ENCODE measurements around the gene C16orf74.

Gene C16orf74

DNA sequence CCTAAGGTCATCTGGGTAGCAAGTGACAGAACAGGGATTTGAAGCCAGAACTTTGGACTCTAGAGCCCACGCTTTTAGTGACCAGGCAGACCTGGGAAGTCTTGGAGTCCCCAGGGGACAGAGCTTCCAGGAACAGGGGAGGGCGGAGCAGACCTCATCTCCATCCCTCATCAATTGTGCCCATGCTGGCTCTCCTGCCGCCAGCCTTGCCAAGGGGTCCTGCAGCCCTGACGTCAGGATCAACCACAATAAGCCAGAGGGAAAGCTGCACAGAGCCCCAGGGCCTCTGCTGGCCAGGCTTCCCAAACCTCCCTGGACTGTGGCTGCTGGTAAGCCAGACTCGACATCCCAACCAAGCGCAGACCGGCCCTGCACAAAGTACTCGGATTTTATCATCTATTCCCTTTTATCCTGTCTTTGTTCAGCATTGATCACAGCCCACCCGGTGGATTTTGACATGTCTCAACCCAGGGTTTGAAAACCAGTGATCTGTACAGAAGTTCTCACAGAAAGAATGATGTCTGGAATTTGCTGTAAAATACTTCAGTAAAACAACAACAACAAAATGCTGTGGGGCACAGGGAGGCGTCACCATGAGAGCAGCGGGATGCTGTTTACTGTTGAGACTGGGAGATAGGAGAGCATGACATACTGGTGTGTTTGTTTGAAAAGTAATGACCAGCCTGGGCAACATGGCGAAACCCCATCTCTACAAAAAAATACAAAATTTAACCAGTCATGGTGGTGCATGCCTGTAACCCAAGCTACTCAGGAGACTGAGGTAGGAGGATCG is 11.8 kb downstream of the C16orf74 start:
- no peak for DNase-seq

DNA sequence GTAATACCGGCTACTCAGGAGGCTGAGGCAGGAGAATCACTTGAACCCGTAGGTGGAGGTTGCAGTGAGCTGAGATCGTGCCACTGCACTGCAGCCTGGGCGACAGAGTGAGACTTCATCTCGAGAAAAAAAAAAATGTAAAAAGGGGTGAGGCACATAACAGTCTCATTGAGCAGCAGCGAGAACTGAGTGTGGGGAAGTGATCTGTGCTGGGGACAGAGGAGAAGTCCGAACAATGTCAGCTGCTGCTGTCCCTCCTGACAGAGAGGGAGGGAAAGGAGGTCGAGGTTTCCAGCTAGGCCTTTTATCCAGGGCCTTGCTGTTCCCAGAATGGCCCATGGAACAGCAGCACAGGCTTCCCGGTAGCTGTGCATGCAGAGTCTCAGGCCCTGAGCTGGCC is 14.0 kb downstream of the C16orf74 start:
- no peak for DNase-seq

DNA sequence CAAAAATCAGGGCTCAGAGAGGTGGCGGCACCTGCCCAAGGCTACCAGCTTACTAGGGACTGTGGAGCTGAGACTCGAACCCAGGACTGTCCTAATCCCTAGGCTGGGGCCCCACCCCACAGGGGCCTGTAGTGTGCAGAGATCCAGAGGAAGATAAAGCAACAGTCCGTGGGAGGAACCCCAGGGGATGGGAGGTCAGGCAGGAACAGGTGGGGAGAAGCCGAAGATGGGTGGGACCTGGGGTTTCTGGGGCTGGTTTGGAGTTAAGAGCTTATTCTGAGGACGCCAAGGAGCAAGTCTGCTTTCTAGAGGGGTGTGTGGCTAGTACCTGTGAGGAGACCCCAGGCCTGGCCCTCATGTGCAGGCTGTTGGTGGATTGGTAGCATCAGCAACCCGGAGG is 14.9 kb downstream of the C16orf74 start:
- DNase-seq = no peak

DNA sequence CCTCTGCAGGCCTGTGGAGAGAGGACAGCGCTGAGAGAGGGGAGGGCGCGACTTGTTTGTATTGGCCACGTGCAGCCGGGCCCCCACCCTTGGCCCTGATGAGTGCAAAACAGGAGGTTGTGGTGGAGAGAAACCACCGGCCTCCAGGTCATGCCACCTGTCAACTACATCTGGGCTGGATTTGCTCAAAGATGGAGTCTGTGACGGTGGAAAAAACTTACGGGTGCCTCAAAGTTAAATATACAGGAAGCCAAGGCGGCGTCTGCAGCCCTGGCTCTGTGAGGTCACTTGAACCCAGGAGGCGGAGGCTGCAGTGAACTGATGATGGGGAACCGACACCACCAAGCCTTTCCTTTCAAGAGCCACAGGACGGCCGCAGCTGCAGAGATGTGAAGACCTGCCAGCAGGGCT is 15.7 kb downstream of the C16orf74 start:
- DNase-seq = peak; percentile 67

DNA sequence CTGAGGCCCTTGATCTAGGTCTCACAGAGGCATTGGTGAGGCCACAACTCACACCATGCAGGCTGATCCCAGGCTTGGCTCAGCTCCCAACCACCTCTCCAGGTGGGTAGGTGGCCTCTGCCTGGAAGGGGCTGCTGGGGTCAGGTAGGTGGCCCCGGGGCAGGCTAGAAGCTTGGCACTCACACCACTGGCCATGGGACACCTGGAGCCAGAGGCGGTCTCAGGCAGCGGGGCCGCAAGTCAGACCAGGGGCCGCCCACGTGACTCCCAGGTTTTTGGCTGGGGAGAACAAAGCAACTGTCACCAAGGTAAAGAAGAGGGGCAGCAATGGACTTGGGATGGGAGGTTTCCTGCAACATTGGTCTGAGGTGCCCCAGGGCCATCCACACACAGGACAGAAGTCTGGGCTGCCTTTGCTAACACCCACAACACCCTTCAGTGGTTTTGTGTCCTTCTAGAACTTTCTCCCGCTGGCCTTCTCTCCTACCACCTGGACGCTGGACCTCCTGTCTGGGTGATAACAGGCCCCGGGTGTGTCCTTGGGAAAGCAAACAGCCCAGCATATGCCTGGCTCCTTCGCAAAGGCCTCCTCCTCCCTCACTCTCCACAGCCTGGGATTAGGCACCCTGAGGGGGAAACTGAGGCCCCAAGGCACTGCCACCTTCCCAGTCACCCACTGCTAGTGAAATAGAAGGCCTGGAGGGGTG is 16.4 kb downstream of the C16orf74 start:
- DNase-seq = no peak

DNA sequence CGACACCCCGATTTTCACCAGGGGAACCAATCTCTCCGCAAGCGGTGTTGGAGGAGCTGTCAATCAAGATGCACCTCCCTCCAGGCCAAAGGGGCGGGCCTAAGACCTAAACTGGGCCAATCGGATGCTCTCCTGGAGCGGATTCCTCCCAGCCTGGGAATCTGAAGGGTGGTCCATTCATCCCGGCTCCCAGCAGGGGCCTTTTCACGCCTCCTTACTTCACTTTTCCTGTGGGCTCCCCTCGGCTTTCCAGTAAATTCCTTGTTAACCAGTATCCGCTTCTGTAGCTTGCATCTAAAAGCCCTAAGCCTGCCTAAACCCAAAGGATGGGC is 17.1 kb downstream of the C16orf74 start:
- DNase-seq = no peak

DNA sequence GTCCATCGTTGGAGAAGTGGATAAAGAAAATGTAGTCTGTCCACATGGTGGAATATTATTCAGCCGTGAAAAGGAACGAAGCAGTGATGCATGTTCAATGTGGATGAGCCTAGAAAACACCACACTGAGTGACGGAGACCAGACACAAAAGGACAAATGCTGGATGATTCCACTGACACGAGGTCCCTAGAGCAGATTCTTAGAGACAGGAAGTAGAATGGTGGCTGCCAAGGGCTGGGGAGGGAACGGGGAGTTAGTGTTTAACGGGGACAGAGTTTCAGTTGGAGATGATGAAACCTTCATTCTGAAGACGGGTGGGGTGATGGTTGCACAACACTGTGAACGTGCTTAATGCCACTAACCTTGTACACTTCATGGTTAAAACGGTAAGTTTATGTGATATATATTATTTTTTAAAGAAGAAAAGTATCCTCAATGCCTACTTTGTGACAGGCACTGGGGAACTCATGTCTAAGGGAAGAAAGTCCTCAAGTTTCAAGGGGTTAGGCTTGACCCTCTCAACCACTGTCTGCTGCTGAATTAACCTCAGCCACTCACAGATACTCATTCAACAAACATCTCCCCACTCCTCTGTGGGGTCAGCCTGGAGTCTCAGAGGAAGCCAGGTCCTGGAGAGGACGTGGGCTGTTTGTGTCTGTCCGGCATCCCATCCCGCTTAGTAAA is 17.6 kb downstream of the C16orf74 start:
- no peak for DNase-seq

DNA sequence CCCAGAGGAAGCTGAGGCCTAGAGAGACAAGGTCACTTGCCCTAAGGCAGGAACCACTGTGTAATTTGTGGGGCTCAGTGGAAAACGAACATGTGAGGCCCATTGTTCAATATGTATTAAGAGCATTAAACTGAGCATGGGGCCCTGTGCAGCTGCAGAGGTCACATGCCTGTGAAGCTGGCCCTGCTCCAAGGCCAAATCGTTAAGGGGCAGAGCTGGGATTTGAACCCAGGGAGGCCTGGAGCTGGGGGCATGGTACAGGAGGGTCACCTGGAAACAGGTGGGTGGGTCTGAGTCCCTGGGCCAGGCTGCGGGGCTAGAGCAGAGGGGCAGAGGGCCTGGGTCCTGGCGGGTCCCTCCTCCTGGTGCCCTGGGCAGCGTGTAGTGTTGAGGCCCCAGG is 19.7 kb downstream of the C16orf74 start:
- no peak for DNase-seq

DNA sequence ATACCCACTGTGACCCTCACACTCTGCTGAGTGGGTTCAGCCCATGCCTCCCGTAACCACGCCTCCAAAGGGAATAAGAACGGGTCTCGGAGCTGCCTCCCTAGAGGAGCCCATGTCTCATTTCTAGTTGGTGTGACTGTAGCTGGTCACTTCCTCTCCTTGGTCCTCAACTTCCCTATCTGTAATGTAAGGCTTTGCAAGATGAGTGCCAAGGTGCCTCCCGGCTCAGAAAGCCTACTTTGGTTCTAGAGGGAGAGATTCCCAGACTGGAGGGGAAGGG is 20.8 kb downstream of the C16orf74 start:
- DNase-seq = no peak

DNA sequence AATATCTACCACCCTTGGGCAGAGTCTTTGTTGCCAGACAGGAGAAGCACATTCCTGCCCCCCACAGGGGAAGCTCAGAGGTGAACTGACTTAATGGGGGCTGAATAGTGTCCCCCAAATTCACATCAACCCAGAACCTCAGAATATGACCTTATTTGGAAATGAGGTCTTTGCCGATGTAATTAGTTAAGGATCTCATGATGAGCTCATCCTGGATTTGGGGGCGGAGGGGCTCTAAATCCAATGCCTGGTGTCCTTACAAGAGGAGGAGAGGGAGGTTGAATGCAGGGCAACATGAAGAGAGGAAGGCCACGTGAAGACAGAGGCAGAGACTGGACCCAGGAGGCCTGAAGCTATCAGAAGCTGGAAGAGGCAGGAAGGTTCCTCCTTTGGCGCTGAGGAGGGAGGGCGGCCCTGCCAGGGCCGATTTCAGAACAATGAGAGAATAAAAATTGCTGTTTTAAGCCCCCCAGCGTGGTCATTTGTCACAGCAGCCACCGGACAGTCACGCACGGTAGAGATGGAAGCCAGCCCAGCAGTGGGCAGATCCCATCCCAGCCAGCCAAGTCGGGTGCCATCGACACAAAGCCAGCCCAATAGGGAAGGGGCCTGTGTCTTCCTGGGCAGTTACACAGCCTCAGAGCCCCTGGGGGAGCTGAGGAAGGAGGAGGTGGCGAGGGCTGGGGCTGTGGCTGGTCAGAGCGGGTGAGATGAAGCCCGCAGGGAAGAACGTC is 21.3 kb downstream of the C16orf74 start:
- no peak for DNase-seq

DNA sequence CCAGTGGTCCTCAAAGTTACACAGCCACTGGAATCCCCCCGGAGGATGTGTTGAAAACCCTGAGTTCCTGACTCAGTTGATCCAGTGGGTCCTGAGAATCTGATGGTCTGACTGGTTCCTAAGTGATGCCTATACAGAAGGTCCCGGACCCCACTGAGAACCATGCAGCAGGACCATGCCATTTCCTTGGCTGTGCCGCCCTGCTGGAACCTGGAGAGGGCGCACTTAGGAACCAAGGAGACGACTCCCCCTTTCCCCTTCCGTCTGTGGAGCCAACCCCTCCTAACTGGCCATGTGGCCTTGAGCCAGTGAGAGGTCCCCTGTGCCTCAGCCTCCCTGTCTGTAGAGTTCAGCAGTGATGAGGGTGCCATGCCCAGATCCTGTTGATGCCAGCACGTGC is 22.0 kb downstream of the C16orf74 start:
- DNase-seq = no peak

DNA sequence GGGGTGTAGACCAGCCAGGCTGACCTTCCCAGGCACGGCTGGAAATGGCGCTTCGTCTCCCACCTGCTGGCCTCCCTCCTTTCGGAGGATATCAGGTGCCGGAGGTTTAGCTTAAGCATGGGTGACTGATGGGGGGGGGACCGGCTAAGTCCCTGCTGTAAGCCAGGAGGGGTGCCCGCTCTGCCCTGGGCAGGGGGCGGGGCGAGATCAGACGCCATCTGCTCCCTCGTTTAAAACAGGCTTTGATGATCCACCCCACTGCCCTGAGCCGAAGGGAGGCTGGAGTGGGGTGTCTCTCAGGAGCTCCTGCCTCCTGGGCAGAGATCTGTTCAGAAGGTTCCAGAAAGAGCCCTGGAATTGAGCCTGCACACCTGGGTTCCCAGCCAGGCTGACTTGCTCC is 26.0 kb downstream of the C16orf74 start:
- no peak for DNase-seq

DNA sequence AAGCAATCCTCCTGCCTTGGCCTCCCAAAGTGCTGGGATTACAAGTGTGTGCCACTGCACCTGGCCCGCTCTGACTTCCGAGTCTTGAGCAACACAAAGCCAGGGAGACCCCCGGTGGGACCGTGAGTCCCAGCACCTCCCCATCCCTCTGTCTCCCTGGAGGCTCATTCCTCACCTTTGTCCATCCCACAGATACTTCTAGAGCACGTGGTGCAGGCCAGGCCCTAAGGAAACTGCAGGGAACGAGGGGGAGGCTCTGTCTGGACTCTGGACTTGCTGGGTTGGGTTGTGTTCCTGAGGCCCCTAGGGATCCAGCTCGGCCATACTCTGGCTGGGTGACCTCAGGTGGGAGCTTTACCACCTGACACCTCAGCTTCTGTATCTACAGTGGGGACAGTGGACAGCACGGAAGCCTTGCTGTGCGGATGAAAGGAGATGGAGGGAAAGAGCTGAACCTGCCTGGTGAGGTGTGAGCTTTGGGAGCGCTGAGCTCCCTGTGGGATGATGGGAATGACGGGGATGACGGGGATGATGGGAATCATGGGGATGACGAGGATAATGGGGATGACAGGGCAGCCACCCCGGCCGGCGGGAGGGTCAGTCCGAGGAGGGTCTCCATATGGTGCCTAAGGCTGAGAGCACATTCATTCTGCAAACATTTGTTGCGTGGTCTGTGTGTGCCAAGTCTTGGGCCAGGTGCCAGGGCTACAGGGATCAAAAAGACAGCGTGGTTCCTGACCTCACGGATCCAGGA is 26.6 kb downstream of the C16orf74 start:
- no peak for DNase-seq

DNA sequence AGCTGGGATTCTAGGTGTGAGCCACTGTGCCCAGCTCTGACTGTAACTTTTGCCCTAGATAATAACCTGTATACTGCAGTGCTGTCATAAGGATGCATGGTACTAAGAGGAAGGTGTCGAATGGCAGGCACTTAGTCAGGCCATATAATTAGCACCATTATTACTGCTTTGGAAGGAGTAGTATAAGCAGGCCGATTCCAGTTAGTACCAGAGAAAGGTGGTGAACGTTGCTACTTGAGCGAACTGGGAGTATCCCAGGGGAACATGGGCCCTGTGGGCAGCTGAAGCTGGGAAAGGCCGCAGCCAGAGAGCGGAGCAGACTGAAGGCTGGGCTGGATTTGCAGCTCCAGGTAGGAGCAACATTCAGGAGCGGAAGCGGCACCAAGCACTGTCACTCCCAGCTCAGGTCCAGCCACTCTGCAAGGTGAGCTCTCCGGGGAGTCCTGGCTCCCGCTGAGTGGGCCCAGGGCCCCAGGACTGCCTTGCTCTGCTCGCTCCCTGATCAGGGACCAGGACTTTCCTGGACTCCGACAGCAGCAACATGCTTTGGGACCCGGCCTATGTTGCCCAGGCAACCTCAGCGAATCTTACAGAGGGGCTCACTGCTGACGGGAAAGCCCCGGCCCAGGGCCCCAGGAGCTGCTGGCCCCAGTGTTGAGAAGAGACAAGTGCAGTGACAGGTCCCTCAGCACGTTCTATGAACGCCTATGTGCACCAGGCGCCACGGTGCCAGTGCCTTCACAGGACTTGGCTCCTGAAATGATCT is 28.6 kb downstream of the C16orf74 start:
- DNase-seq = no peak

DNA sequence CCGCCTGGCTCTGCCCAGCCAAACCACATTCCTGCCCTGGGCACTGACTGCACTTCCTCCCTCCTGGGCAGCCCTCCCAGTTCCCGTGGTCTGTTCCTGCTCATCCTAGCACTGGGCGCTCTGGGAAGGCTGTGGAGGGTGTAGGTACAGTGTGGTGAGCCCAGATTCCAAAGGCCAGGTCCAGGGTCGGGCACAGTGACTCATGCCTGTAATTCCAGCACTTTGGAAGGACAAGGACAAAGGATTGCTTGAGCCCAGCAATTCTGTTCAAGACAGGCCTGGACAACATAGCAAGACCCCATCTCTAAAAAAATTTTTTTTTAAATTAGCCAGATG is 30.6 kb downstream of the C16orf74 start:
- no peak for DNase-seq

DNA sequence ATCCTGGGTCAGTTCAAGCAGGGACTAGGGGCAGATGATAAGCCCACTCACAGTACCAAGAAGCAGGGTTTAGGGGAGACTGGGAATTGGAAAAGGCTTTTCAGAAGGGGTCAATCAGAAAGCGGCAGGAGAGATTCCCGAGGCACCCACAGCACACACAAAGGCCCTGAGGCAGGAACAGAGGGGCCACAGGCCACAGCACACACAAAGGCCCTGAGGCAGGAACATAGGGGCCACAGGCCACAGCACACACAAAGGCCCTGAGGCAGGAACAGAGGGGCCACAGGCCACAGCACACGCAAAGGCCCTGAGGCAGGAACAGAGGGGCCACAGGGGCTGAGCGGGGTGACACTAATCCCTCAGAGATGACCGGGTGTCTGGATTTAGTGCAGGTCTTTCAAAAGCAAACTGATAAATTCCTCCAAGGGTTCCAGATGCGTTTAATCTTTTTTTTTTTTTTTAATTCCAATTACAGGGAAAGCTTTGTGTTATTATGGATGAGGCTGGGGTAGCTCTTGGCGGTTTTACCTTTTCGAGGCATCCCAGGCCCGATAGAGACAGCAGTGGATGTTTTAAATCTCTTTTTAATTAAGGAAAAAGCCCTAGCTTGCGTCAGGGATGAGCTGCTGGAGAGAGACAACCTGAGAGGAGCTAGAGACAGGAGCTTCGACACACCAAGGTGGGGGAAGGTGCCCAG is 31.1 kb downstream of the C16orf74 start:
- no peak for DNase-seq

DNA sequence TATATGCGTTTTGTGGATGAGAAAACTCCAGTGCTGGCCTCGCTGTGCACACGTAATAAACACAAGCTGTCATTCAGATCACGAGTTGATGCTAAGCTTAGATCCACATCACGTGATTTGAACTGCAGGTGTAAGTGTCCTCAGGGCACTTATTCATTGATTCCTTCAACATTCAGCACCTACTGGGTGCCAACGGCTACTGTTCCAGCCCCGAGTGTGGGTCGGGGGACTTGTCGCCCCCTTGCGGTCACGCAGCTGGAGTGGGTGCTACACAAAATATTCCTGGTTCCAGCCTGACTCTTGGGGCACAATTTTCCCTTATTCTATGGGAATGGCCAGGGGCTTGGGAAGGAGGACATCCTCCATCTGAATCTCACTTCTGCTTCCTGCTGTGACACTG is 32.2 kb downstream of the C16orf74 start:
- DNase-seq = no peak

DNA sequence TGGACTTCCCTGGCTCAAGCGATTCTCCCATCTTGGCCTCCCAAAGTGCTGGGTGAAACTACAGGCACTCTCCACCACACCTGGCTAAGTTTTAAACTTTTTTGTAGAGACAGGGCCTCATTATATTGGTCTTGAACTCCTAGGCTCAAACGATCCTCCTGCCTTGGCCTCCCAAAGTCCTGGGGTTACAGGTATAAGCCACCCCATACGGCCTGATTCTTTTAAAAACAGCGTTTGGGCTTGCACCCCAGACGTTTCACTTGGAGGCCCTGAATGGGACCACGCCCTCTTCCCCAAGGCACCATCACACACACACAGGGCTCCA is 32.8 kb downstream of the C16orf74 start:
- DNase-seq = no peak

DNA sequence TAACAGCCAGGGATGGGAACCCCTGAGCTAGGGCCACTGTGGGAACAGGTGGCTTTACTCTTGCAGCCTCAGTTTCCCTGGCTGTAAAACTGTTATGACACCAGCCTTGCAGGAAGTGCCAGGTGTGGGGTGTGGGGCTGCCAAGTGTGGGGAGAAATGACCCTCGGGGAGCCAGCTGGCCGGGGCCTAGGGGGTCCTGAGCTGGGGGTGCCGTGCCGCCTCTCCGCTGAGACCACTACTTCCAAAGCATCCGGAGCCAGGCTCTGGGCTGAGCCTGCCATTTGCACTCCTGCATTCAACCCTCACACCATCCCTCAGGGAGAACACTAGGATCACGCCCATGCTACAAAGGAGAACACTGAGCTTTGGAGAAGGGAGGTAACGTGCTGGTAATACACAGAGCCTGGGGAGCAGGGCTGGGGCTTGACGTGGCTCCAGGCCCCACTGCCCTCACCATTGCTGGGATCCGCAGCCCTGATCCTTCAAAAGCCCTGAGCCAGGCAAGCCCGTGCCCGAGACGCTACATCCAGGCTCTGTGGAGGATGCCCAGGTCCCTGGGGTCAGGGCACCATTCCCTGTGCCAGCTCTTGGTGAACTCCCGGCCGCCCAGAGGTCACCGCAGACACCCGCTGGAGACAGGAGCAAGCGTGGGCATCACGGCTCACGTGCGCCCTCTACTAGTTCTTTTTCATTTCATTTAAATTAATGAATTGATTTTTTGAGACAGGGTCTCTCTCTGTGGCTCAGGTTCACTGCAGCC is 33.3 kb downstream of the C16orf74 start:
- DNase-seq = peak; percentile 79

DNA sequence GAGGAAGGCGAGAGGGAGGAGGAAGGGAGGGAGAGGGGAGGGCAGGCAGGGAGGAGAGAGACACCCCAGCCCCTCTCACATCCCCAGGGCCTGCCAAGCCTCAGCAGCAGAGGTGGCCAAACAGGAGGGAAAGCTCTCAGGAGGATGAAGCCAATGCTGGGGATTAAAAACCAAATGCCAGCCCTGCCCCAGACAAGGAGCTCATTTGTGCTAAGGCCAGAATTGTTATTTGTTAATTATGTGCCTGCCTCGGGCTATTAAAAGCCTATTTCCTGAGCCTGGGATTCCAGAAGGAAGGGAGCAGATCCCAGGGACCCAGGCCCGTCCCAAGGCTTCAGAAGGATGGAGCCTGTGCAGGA is 34.2 kb downstream of the C16orf74 start:
- no peak for DNase-seq

DNA sequence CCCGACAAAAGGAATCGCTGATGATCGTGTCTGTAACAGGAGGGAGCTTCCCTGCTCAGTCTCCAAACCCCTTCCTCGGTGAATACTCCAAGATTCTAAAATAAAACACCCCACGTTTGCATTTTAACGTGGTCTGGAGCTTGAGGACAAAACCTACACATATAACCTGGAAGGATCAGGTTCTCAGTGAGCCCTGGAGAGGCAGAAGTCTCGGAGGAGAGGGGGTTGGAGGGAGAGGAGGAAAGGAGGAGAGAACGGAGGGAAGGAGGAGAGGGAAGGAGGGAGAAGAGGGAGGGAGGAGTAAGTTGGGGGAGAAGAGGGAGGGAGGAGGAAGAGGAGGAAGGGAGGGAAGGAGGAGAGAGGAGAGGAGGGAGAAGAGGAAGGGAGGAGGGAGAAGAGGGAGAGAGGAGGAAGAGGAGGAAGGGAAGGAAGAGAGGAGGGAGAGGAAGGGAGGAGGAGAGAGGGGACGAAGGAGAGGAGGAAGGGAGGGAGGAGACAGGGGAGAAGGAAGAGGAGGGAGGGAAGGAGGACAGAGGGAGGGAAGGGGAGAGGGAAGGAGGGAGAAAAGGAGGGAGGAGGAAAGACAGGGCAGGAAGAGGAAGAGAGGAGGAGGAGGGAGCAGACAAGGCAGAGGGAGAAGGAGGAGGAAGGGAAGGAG is 34.7 kb downstream of the C16orf74 start:
- no peak for DNase-seq
